ENCODE data around the gene SLC45A1. TPM values are rescaled to one million over a fixed set of nuclear protein-coding genes. Genes with fewer than 3 reads are reported as not detected.

SLC45A1 gene
- total RNA-seq, 1 donor, result 2.0 TPM

DNA sequence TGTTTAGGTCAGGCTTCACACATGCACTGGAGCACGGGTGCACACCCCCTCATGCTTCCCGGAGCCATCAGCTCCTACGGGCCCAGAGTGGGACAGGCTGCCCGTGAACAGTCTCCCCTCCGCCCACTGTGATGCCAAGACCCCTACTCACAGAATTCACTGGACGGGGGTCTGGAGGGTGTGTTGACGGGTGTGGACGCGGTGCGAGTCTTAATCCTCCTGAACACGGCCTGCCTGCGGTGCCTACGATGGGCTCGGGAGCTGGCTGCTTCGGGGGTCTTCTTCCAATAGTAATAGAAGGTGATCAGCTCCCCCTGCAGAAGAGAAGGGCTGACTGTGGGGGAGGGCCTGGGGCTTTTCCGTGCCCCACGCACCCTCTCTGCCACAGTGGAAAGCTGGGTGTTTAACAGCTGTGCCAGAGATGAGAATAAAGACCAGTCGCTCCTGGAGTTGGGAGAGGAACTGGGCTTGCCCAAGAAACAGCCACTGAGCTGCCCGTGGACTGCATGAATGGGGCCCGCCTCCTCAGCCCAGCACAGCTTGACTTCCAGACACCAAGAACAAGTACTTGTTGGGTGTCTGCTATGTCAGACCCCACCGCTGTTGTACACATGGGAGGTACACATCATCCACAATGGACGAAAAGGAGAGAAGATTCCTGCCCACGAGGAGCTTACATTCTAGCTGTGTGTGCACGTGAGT is 47.9 kb downstream of the SLC45A1 start:
- no peak overlapping the region for H3K4me3 ChIP-seq (ENCODE audit: low read depth, low read length)
- DNase-seq (ENCODE audit: low read depth), result no peak
- TF ChIP-seq, protein P1, sequence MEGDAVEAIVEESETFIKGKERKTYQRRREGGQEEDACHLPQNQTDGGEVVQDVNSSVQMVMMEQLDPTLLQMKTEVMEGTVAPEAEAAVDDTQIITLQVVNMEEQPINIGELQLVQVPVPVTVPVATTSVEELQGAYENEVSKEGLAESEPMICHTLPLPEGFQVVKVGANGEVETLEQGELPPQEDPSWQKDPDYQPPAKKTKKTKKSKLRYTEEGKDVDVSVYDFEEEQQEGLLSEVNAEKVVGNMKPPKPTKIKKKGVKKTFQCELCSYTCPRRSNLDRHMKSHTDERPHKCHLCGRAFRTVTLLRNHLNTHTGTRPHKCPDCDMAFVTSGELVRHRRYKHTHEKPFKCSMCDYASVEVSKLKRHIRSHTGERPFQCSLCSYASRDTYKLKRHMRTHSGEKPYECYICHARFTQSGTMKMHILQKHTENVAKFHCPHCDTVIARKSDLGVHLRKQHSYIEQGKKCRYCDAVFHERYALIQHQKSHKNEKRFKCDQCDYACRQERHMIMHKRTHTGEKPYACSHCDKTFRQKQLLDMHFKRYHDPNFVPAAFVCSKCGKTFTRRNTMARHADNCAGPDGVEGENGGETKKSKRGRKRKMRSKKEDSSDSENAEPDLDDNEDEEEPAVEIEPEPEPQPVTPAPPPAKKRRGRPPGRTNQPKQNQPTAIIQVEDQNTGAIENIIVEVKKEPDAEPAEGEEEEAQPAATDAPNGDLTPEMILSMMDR (IDR thresholded peaks at IDR 0.05; ENCODE audit: insufficient read depth, low read length), result no peak

DNA sequence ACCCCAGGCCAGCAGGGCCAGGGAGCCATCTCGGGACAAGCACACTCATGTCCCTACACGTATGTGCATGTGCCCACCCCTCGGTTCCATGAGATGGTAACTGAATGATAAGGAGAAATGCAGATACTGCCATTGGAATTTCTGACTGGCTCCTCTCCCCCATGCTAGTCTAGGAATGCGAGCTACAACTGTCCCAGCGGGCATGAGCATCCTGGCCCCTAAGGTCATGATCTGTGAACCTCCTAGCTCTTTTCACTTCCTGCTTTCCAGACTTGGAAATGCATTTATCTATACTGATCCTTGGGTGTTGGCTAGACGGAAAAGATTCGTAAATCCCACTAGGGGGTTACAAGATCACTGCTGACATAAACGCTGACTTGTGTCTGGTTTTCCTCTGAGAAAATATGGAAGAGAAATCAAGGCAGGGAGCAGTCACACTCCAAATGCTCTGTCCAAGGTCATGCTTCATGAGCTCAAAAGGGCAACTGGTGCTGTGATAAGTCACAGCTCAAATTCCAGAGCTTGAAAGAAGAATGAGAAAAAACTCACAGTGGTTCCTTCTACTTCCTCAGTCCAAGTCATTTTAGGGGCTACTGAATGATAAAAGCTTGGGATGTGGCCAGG is 49.8 kb downstream of the SLC45A1 start:
- TF ChIP-seq, protein P1 (IDR thresholded peaks at IDR 0.05; ENCODE audit: insufficient read depth, low read length), result no peak
- no peak for DNase-seq (ENCODE audit: low read depth)
- H3K4me3 ChIP-seq (ENCODE audit: low read depth, low read length), result no peak overlapping the region

DNA sequence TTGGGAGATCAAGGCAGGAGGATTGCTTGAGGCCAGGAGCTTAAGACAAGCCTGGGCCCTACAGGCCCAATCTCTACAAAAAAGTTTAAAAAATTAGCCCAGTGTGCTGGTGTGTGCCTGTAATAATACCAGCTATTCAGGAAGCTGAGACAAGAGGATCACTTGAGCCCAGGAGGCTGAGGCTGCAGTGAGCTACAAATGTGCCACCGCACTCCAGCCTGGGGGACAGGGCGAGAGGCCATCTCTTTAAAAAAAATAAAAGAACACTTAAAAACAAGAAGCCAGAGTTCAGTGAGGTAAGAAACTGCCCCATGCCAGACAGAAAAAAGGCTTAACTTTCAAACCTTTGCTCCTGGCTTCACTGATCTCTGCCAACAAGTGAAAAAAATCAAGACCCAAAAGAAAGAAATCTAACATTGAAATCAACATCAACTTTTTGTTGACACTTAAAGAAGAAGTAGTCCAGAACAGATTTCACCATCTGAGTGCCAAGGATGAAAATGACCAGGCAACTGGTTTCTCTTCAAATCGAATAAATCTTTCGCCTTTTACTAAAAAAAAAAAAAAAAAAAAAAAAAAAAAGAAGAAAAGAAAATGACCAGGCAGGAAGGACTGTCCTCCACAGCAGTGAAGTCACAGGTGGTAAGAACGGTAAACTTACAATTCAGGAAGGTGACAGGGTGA is 51.2 kb downstream of the SLC45A1 start:
- no peak for DNase-seq (ENCODE audit: low read depth)
- no peak overlapping the region for H3K4me3 ChIP-seq (ENCODE audit: low read depth, low read length)
- TF ChIP-seq, protein P1 (IDR thresholded peaks at IDR 0.05; ENCODE audit: insufficient read depth, low read length), result no peak

DNA sequence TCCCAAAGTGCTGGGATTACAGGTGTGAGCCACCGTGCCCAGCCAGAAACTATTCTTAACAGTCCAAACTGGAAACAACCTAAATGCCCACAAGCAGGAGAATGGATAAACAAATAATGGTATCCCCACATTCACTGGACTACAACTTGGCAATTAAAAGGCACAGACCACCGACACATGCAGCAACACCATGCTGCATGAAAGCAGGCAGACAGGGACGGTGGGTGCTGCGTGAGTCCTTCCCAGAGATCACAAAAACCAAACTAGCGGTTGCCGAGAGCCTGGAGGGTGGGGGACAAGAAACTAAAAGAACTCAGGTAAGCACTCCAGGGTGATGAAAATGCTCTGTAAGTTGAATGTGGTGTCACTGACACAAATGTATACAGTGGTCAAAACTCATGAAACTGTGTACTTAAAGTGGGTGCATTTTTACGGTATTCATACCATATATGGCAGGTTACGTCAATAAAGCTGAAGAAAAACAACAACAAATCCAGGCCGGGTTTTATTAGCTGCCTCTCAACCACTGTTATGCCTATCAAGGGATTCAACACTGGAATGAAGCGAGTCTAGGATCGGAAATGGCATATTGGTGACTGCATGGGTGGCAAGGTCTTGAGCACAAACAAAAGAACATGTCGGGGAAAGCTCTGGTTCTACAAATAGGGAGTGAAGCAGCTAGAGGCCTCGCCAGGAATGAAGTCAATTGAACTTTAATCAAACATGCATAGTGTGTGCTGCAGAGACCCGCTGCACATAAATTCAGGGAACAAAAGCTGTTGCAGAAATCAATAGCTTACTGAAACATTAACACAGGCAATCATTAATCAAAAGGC is 52.4 kb downstream of the SLC45A1 start:
- TF ChIP-seq, protein P1 (IDR thresholded peaks at IDR 0.05; ENCODE audit: insufficient read depth, low read length), result no peak
- H3K4me3 ChIP-seq (ENCODE audit: low read depth, low read length), result no peak overlapping the region
- DNase-seq (ENCODE audit: low read depth), result no peak

DNA sequence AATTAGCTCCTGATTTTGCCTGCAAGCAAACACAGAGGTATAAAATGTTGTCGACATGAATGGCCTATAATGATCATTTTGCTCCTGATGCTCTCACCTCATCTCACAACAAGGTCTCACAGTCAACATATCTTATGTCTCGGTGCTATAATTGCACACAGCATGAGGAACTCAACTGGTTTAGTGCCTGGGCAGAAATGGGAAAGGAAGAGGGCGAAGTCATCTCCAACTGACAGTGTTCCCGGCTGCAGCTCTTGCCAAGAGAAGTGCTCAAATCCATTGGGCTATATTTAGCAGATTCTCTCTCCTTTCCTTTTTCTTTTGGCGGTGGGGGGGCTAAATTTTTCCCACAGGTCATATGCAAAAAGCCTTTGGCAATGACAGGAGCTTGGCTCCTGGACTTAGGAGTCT is 53.0 kb downstream of the SLC45A1 start:
- H3K4me3 ChIP-seq (ENCODE audit: low read depth, low read length), result no peak overlapping the region
- TF ChIP-seq, protein P1 (IDR thresholded peaks at IDR 0.05; ENCODE audit: insufficient read depth, low read length), result no peak
- peak; percentile 58 for DNase-seq (ENCODE audit: low read depth)

DNA sequence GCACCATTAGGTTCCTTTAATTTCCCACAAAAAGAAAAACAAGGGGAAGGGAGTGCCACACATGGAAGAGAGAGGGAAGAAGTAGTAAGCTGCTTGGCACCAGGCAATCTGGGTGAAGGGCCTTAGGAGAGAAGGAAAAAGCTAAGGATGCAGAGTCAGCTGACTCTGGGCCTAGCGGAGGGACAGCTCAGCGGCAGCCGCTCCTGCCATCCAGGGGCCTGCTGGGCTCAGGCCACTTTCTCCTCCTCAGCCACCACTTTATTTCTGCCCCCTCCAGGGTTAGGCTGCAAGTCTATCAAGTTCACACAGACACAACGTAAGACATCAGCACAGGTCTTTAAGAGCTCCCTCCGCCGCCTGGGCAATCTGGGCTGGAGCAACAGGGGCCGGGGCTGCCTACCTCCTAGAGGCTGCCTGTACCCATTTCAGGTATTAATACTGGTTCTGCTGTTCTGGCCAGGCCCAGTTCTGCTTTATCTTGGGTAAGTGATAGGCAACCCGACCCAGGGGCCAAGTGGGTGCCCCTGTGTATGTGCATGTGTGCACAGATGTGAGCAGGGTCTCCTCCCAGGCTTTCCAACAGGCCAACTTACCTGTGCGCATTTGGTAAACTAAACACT is 53.6 kb downstream of the SLC45A1 start:
- TF ChIP-seq, protein P1 (IDR thresholded peaks at IDR 0.05; ENCODE audit: insufficient read depth, low read length), result no peak
- H3K4me3 ChIP-seq (ENCODE audit: low read depth, low read length), result no peak overlapping the region
- no peak for DNase-seq (ENCODE audit: low read depth)

Data from fibroblast of the aortic adventitia (primary cell).